Tibial nerve (tissue), 4 donors: ENCODE measurements around the gene SLC51A.

Experiments
- EP300 ChIP-seq, 2 donors: sonication (generic); formaldehyde crosslinking; IDR thresholded peaks; one replicate each; pipeline ENCODE4 v1.6.1; 2017; ENCODE audit warnings: antibody characterized with exemption in 2 of 2, mild to moderate bottlenecking in 1 of 2
- POLR2A ChIP-seq, 2 donors: fragments of 450-650 bp; IDR thresholded peaks; one replicate each; pipeline ENCODE4 v1.6.1; 2017; ENCODE audit warnings: antibody characterized with exemption in 2 of 2, mild to moderate bottlenecking in 2 of 2, moderate library complexity in 2 of 2
- TF ChIP-seq, protein P1 (sequence below), 5 experiments: fragments of 200-600 bp in 3 of 5; fragments of 450-650 bp in 2 of 5; sonication (generic) in 3 of 5; IDR thresholded peaks; one replicate each; pipeline ENCODE4 v1.5.1; 2016 to 2019; ENCODE audit warnings: antibody characterized with exemption in 5 of 5, mild to moderate bottlenecking in 3 of 5, moderate library complexity in 2 of 5

DNA sequence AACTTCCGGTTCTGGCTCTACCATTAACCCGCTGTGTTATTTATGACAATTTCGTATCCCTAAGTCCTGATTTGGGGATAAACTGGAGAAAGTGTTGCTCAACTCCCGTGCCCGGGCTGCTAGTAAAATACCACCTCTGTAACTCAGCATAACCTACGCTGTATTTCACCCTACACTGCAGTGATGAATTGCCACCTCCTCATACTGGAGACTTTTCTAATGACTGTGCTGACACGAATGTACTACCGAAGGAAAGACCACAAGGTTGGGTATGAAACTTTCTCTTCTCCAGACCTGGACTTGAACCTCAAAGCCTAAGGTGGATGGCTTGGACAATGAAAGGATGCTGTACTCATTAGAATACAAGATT lies 16.5 kb downstream of the SLC51A start:
- TF ChIP-seq, protein P1, sequence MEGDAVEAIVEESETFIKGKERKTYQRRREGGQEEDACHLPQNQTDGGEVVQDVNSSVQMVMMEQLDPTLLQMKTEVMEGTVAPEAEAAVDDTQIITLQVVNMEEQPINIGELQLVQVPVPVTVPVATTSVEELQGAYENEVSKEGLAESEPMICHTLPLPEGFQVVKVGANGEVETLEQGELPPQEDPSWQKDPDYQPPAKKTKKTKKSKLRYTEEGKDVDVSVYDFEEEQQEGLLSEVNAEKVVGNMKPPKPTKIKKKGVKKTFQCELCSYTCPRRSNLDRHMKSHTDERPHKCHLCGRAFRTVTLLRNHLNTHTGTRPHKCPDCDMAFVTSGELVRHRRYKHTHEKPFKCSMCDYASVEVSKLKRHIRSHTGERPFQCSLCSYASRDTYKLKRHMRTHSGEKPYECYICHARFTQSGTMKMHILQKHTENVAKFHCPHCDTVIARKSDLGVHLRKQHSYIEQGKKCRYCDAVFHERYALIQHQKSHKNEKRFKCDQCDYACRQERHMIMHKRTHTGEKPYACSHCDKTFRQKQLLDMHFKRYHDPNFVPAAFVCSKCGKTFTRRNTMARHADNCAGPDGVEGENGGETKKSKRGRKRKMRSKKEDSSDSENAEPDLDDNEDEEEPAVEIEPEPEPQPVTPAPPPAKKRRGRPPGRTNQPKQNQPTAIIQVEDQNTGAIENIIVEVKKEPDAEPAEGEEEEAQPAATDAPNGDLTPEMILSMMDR (IDR thresholded peaks at IDR 0.05) = no peak
- TF ChIP-seq POLR2A (IDR thresholded peaks at IDR 0.05) (no peak), EP300 (IDR thresholded peaks at IDR 0.05) (no peak)
